Lung (tissue), 12 donors: ENCODE measurements around the gene KRTAP4-3. TPM values are rescaled to one million over a fixed set of nuclear protein-coding genes. Genes with fewer than 3 reads are reported as not detected.
"Not testable (repeated sequence)": the region's sequence is repeated elsewhere in the genome, so short reads cannot be mapped to it uniquely, and the experiment has no call there.

ENCODE experiments used
- ATAC-seq: fragments of 200-7000 bp; cut with Tn5 transposase; one replicate; pipeline ENCODE4 v1.9.1; 2020; ENCODE audit warnings: moderate number of reproducible peaks; ENCODE audit not compliant: insufficient read depth, low FRiP score
- DNase-seq, 3 donors: peaks; one replicate each; pipeline ENCODE4 v3.0.0-alpha.2; 2013 to 2017
- H3K27ac ChIP-seq, 2 donors: one replicate each; pipeline ENCODE4 v1.5.1; 2013; ENCODE audit warnings: mild to moderate bottlenecking in 2 of 2, moderate library complexity in 2 of 2, control low read depth in 1 of 2, inconsistent platforms in 1 of 2, low read depth in 1 of 2, low read length in 1 of 2
- H3K27me3 ChIP-seq, 3 donors: one replicate each; pipeline ENCODE4 v1.5.1; 2013; ENCODE audit warnings: low read length in 2 of 3; ENCODE audit not compliant: control insufficient read depth in 3 of 3, insufficient read depth in 3 of 3
- H3K36me3 ChIP-seq, 4 donors: one replicate each; pipeline ENCODE4 v1.5.1; 2013; ENCODE audit warnings: low read length in 4 of 4, mild to moderate bottlenecking in 1 of 4, moderate library complexity in 1 of 4; ENCODE audit not compliant: control insufficient read depth in 4 of 4, insufficient read depth in 4 of 4
- H3K4me1 ChIP-seq, 5 donors: one replicate each; pipeline ENCODE4 v1.5.1; 2013; ENCODE audit warnings: low read length in 5 of 5, mild to moderate bottlenecking in 2 of 5, moderate library complexity in 1 of 5; ENCODE audit not compliant: control insufficient read depth in 5 of 5, insufficient read depth in 5 of 5
- H3K4me3 ChIP-seq: one replicate; pipeline ENCODE4 v1.5.1; 2013; ENCODE audit warnings: mild to moderate bottlenecking, control low read depth, moderate library complexity
- H3K9ac ChIP-seq, 2 donors: one replicate each; pipeline ENCODE4 v1.5.1; 2013; ENCODE audit warnings: low read length in 2 of 2, control low read depth in 1 of 2; ENCODE audit not compliant: insufficient read depth in 1 of 2
- H3K9me3 ChIP-seq, 4 donors: one replicate each; pipeline ENCODE4 v1.5.1; 2013; ENCODE audit warnings: low read length in 3 of 4, mild to moderate bottlenecking in 1 of 4, moderate library complexity in 1 of 4; ENCODE audit not compliant: control insufficient read depth in 4 of 4, insufficient read depth in 3 of 4
- CTCF ChIP-seq: IDR thresholded peaks from 2 replicates; pipeline ENCODE4 v1.5.1; 2012; ENCODE audit warnings: mild to moderate bottlenecking; ENCODE audit errors: control extremely low read depth, extremely low read depth
- WGBS, 2 donors: extraction: QIAGEN DNeasy Blood & Tissue Kit; methylation state at CpG; one replicate each; pipeline ENCODE4 v1.1.7; 2013; 5-methylcytosine and 5-hydroxymethylcytosine counted together
- polyA plus RNA-seq, 2 donors: library from polyadenylated mRNA; stranded (reverse); fragments of 200-250 nt; gene quantifications; one replicate each; pipeline ENCODE4 v1.2.1, GENCODE V29; 2013
- total RNA-seq, 2 donors: library from RNA; depleted of rRNA in 1 of 2; stranded (reverse); fragments of >200 nt in 1 of 2; gene quantifications; one replicate each; pipeline ENCODE4 v1.2.1, GENCODE V29; 2014 to 2021
- donor health status: control.
- donor health status: control.
- donor health status: Bipolar disorder and iron deficiency.
- donor health status: healthy.
- donor health status: DM: yes; HTN: yes; CAD: no.

KRTAP4-3 gene
- total and polyA plus RNA-seq, 4 donors: not detected

DNA sequence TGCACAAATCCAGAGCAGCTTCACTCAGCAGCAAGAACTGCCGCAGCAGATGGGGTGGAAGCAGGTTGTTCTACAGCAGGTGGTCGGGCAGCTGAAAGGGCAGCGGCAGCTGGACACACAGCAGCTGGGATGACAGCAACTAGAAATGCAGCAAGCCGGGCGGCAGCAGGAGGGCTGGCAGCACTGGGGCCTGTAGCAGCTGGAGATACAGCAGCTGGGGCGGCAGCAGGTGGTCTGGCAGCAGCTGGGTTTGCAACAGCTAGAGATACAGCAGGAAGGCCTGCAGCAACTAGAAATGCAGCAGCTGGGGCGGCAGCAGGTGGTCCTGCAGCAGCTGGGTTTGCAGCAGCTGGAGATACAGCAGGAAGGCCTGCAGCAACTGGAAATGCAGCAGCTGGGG, 460 bp downstream of the KRTAP4-3 start:
- no peaks in the 10 kb centered on the region for H3K27me3 ChIP-seq
- H3K4me3 ChIP-seq: no peak overlapping the region
- H3K4me1 ChIP-seq: no peaks in the 10 kb centered on the region
- no peaks in the 10 kb centered on the region for H3K36me3 ChIP-seq
- ATAC-seq: no peak
- no peak for DNase-seq
- no peak overlapping the region for H3K9ac ChIP-seq
- TF ChIP-seq CTCF: no peak
- no peak overlapping the region for H3K27ac ChIP-seq
- H3K9me3 ChIP-seq: peaks cover 0 to 4% (median 0%) of the 10 kb centered on the region in 4 donors
- 87 to 90% methylated on average over 7 of the region's 7 CpGs for WGBS, 2 donors

- H3K36me3 ChIP-seq: no peaks in the 10 kb centered on the region
- TF ChIP-seq CTCF: no peak
- H3K4me1 ChIP-seq: no peaks in the 10 kb centered on the region
- no peaks in the 10 kb centered on the region for H3K27me3 ChIP-seq
- ATAC-seq: no peak
- H3K9ac ChIP-seq: no peak overlapping the region
- whole genome bisulfite sequencing, 2 donors: 75 to 84% methylated on average over 7 of the region's 7 CpGs
- DNase-seq: no peak
- H3K27ac ChIP-seq: no peak overlapping the region
- H3K9me3 ChIP-seq: peaks cover 0 to 2% (median 0%) of the 10 kb centered on the region in 4 donors
- no peak overlapping the region for H3K4me3 ChIP-seq
Measured at GRCh38 chr17:41163828-41164227, 4.2 kb downstream of the KRTAP4-3 start.

GRCh38 chr17:41160648-41161047, 7.4 kb downstream of the KRTAP4-3 start, which contains the start of gene KRTAP4-4:
TSS of gene KRTAP4-4 (minus strand) at chr17:41160748. CDS start at chr17:41160691, 57 bp downstream.
- Histone ChIP-seq H3K36me3 (no peaks in the 10 kb centered on the region), H3K4me1 (no peaks in the 10 kb centered on the region), H3K27me3 (no peaks in the 10 kb centered on the region), H3K4me3 (no peak within 1 kb of the TSS), H3K9me3 (peaks cover 0 to 2% (median 0%) of the 10 kb centered on the region in 4 donors), H3K9ac (no peak within 1 kb of the TSS), H3K27ac (no peak within 1 kb of the TSS)
- DNase-seq (no peak), ATAC-seq (no peak)
- TF ChIP-seq CTCF: no peak
- WGBS, 2 donors: 88 to 91% methylated on average over 1 of the region's 1 CpG

- not testable (repeated sequence) for ATAC-seq, H3K4me1 ChIP-seq, H3K9me3 ChIP-seq, DNase-seq, H3K4me3 ChIP-seq, H3K36me3 ChIP-seq, H3K27me3 ChIP-seq, H3K9ac ChIP-seq, H3K27ac ChIP-seq
- 98 to 100% methylated on average over 3 of the region's 3 CpGs for WGBS, 2 donors
Measured at GRCh38 chr17:41160190-41160589, 7.8 kb downstream of the KRTAP4-3 start.
